ENCODE measurements around the gene CPNE2.
"Not testable (repeated sequence)": the region's sequence is repeated elsewhere in the genome, so short reads cannot be mapped to it uniquely, and the experiment has no call there.

The CPNE2 gene

GRCh38 chr16:57185945-57186871 is 93.8 kb downstream of the CPNE2 start, which contains the start of the genes PSME3IP1 and RSPRY1:
PSME3IP1 (minus strand) TSS chr16:57186039; CDS start chr16:57173854, 12,185 bp downstream.
RSPRY1 (plus strand) TSS chr16:57186329; CDS start chr16:57204659, 18,330 bp downstream.
- peak; percentile 99 for DNase-seq (ENCODE audit: low read depth, low spot score)
- TF ChIP-seq SUZ12 (IDR thresholded peaks at IDR 0.05; ENCODE audit: extremely low read depth, insufficient read depth, insufficient read length) (no peak), YY1 (IDR thresholded peaks at IDR 0.05; ENCODE audit: insufficient read depth, insufficient read length) (peak; percentile 69), ZNF274 (IDR thresholded peaks at IDR 0.05; ENCODE audit: low read depth, low read length) (no peak)
- Histone ChIP-seq H3K4me1 (ENCODE audit: insufficient read depth, insufficient read length) (no peaks in the 10 kb centered on the region), H3K36me3 (ENCODE audit: insufficient read depth, insufficient read length, low read length) (peaks cover 3% of the 10 kb centered on the region), H3K9ac (ENCODE audit: insufficient read length, low read depth) (peak within 1 kb of the TSS; percentile 99), H3K27me3 (ENCODE audit: insufficient read depth, insufficient read length) (no peaks in the 10 kb centered on the region), H3K4me3 (ENCODE audit: insufficient read length, low read depth) (peak within 1 kb of the TSS; percentile 94), H3K9me3 (ENCODE audit: insufficient read depth, low read length) (no peaks in the 10 kb centered on the region)

GRCh38 chr16:57186872-57187854 is 94.8 kb downstream of the CPNE2 start:
- peak; percentile 6 for DNase-seq (ENCODE audit: low read depth, low spot score)
- H3K9me3 ChIP-seq (ENCODE audit: insufficient read depth, low read length), result no peaks in the 10 kb centered on the region
- H3K36me3 ChIP-seq (ENCODE audit: insufficient read depth, insufficient read length, low read length), result peaks cover 3% of the 10 kb centered on the region
- peak overlapping the region; percentile 92 for H3K9ac ChIP-seq (ENCODE audit: insufficient read length, low read depth)
- TF ChIP-seq ZNF274 (IDR thresholded peaks at IDR 0.05; ENCODE audit: low read depth, low read length) (no peak), SUZ12 (IDR thresholded peaks at IDR 0.05; ENCODE audit: extremely low read depth, insufficient read depth, insufficient read length) (no peak), YY1 (IDR thresholded peaks at IDR 0.05; ENCODE audit: insufficient read depth, insufficient read length) (no peak)
- H3K4me3 ChIP-seq (ENCODE audit: insufficient read length, low read depth), result peak overlapping the region; percentile 62
- no peaks in the 10 kb centered on the region for H3K27me3 ChIP-seq (ENCODE audit: insufficient read depth, insufficient read length)
- H3K4me1 ChIP-seq (ENCODE audit: insufficient read depth, insufficient read length), result no peaks in the 10 kb centered on the region

DNA sequence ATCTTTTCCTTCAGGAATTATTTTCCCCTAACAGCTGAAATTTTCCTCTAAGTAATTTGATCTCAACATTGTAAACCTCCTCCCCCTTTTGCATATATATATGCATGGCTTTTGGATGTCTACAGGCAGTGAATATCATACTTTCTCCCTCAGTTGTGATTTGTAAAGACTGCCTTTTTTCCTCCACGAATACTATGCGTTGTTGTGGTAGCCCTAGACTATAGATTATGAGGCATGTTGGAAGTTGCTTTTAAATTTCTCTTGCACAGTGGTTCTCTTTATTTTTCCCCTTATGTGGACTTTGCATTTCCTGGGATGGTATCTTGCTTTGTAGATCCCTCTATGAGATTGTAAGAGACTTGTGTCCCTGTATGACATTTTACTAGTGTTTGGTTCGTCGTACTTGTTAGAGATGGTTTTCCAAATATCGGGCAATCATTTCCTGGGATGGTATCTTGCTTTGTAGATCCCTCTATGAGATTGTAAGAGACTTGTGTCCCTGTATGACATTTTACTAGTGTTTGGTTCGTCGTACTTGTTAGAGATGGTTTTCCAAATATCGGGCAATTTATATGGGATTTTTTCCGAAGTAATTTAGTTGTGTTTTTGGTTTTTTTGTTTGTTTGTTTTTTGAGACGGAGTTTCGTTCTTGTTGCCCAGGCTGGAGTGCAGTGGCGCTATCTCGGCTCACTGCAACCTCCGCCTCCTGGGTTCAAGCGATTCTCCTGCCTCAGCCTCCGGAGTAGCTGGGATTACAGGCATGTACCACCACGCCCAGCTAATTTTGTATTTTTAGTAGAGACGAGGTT is 95.7 kb downstream of the CPNE2 start:
- H3K4me3 ChIP-seq (ENCODE audit: insufficient read length, low read depth), result peak overlapping the region; percentile 62
- peak overlapping the region; percentile 92 for H3K9ac ChIP-seq (ENCODE audit: insufficient read length, low read depth)
- H3K36me3 ChIP-seq (ENCODE audit: insufficient read depth, insufficient read length, low read length); H3K9me3 ChIP-seq (ENCODE audit: insufficient read depth, low read length); H3K4me1 ChIP-seq (ENCODE audit: insufficient read depth, insufficient read length); H3K27me3 ChIP-seq (ENCODE audit: insufficient read depth, insufficient read length); DNase-seq (ENCODE audit: low read depth, low spot score): not testable (repeated sequence)

DNA sequence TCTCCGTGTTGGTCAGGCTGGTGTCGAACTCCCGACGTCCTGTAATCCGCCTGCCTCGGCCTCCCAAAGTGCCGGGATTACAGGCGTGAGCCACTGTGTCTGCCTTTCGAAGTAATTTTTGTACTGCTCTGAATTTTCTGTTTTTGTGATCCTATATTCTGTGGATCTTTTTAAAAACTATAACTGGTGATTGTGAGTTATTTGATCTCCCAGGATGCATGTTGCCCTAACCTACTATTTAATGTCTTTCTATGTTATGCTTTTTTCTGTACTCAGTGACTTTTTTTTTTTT is 96.3 kb downstream of the CPNE2 start:
- H3K36me3 ChIP-seq (ENCODE audit: insufficient read depth, insufficient read length, low read length), result peaks cover 3% of the 10 kb centered on the region
- H3K4me3 ChIP-seq (ENCODE audit: insufficient read length, low read depth), result no peak overlapping the region
- no peaks in the 10 kb centered on the region for H3K27me3 ChIP-seq (ENCODE audit: insufficient read depth, insufficient read length)
- H3K9ac ChIP-seq (ENCODE audit: insufficient read length, low read depth), result no peak overlapping the region
- no peaks in the 10 kb centered on the region for H3K4me1 ChIP-seq (ENCODE audit: insufficient read depth, insufficient read length)
- no peaks in the 10 kb centered on the region for H3K9me3 ChIP-seq (ENCODE audit: insufficient read depth, low read length)
- no peak for DNase-seq (ENCODE audit: low read depth, low spot score)
- TF ChIP-seq SUZ12 (IDR thresholded peaks at IDR 0.05; ENCODE audit: extremely low read depth, insufficient read depth, insufficient read length), result no peak
- TF ChIP-seq YY1 (IDR thresholded peaks at IDR 0.05; ENCODE audit: insufficient read depth, insufficient read length), result no peak

DNA sequence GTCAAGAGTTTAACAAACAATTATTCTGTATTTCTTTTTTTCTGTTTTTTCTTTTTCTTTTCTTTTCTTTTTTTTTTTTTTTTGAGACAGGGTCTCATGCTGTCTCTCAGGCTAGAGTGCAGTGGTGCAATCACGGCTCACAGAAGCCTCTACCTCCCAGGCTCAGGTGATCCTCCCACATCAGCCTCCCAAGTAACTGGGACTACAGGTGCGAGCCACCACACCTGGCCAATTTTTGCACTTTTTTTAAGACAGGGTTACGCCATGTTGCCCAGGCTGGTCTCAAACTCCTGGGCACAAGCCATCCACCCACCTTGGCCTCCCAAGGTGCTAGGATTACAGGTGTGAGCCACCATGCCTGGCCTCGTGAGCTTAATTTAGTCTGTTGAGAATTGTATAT is 97.1 kb downstream of the CPNE2 start:
- H3K9ac ChIP-seq (ENCODE audit: insufficient read length, low read depth); H3K9me3 ChIP-seq (ENCODE audit: insufficient read depth, low read length); H3K36me3 ChIP-seq (ENCODE audit: insufficient read depth, insufficient read length, low read length); H3K4me3 ChIP-seq (ENCODE audit: insufficient read length, low read depth); DNase-seq (ENCODE audit: low read depth, low spot score); H3K4me1 ChIP-seq (ENCODE audit: insufficient read depth, insufficient read length); H3K27me3 ChIP-seq (ENCODE audit: insufficient read depth, insufficient read length): not testable (repeated sequence)

DNA sequence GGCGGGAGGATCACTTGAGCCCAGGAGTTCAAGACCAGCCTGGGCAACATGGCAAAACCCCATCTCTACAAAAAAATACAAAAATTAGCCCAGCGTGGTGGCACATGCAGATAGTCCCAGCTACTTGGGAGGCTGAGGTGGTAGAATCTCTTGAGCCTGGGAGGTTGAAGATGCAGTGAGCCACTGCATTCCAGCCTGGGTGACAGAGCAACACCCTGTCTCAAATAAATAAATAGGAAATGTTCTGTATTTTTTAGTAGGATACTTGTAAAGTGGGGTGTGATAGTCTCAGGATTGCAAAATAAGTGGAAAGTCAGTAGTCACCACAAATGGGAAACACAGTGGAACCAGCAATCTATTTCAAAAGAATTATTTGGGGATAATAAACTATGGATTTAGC is 97.8 kb downstream of the CPNE2 start:
- no peak for DNase-seq (ENCODE audit: low read depth, low spot score)
- Histone ChIP-seq H3K9me3 (ENCODE audit: insufficient read depth, low read length) (no peaks in the 10 kb centered on the region), H3K27me3 (ENCODE audit: insufficient read depth, insufficient read length) (no peaks in the 10 kb centered on the region), H3K9ac (ENCODE audit: insufficient read length, low read depth) (no peak overlapping the region), H3K4me3 (ENCODE audit: insufficient read length, low read depth) (no peak overlapping the region), H3K36me3 (ENCODE audit: insufficient read depth, insufficient read length, low read length) (peaks cover 3% of the 10 kb centered on the region), H3K4me1 (ENCODE audit: insufficient read depth, insufficient read length) (no peaks in the 10 kb centered on the region)
- no peak for TF ChIP-seq ZNF274 (IDR thresholded peaks at IDR 0.05; ENCODE audit: low read depth, low read length)
- TF ChIP-seq YY1 (IDR thresholded peaks at IDR 0.05; ENCODE audit: insufficient read depth, insufficient read length), result no peak
- no peak for TF ChIP-seq SUZ12 (IDR thresholded peaks at IDR 0.05; ENCODE audit: extremely low read depth, insufficient read depth, insufficient read length)
